ENCODE results near the gene SYT9. TPM values are rescaled to one million over a fixed set of nuclear protein-coding genes. Genes with fewer than 3 reads are reported as not detected.

The SYT9 gene
- total RNA-seq, 1 donor from 2014 or later = 0.46 TPM

- DNase-seq (ENCODE audit: low read depth, low spot score) = no peak
Observed at GRCh38 chr11:7272373-7272772, 20.7 kb downstream of the SYT9 start.

- no peak for DNase-seq (ENCODE audit: low read depth, low spot score)
Observed at GRCh38 chr11:7275133-7275532, 23.4 kb downstream of the SYT9 start.

GRCh38 chr11:7278314-7278917 lies 26.7 kb downstream of the SYT9 start:
- DNase-seq (ENCODE audit: low read depth, low spot score) = peak; percentile 8

- DNase-seq (ENCODE audit: low read depth, low spot score) = no peak
Observed at GRCh38 chr11:7279676-7280075, 28.0 kb downstream of the SYT9 start.

GRCh38 chr11:7281079-7281478 lies 29.4 kb downstream of the SYT9 start:
- DNase-seq (ENCODE audit: low read depth, low spot score) = no peak

GRCh38 chr11:7281809-7282208 lies 30.1 kb downstream of the SYT9 start:
- no peak for DNase-seq (ENCODE audit: low read depth, low spot score)

- DNase-seq (ENCODE audit: low read depth, low spot score) = no peak
Observed at GRCh38 chr11:7286178-7286577, 34.5 kb downstream of the SYT9 start.

GRCh38 chr11:7291100-7291829 lies 39.6 kb downstream of the SYT9 start:
- no peak for DNase-seq (ENCODE audit: low read depth, low spot score)

- no peak for DNase-seq (ENCODE audit: low read depth, low spot score)
Observed at GRCh38 chr11:7292922-7293321, 41.2 kb downstream of the SYT9 start.

GRCh38 chr11:7299393-7299792 lies 47.7 kb downstream of the SYT9 start:
- DNase-seq (ENCODE audit: low read depth, low spot score) = no peak

- no peak for DNase-seq (ENCODE audit: low read depth, low spot score)
Observed at GRCh38 chr11:7300281-7300680, 48.6 kb downstream of the SYT9 start.

- DNase-seq (ENCODE audit: low read depth, low spot score) = no peak
Observed at GRCh38 chr11:7303146-7303545, 51.4 kb downstream of the SYT9 start.

- no peak for DNase-seq (ENCODE audit: low read depth, low spot score)
Observed at GRCh38 chr11:7306900-7307299, 55.2 kb downstream of the SYT9 start.

GRCh38 chr11:7307836-7308235 lies 56.1 kb downstream of the SYT9 start:
- DNase-seq (ENCODE audit: low read depth, low spot score) = no peak

GRCh38 chr11:7311903-7312302 lies 60.2 kb downstream of the SYT9 start:
- DNase-seq (ENCODE audit: low read depth, low spot score) = no peak

GRCh38 chr11:7314811-7315604 lies 63.3 kb downstream of the SYT9 start:
- no peak for DNase-seq (ENCODE audit: low read depth, low spot score)

- DNase-seq (ENCODE audit: low read depth, low spot score) = no peak
Observed at GRCh38 chr11:7319501-7319900, 67.8 kb downstream of the SYT9 start.

- no peak for DNase-seq (ENCODE audit: low read depth, low spot score)
Observed at GRCh38 chr11:7320306-7320705, 68.6 kb downstream of the SYT9 start.

GRCh38 chr11:7321473-7322450 lies 70.1 kb downstream of the SYT9 start:
- no peak for DNase-seq (ENCODE audit: low read depth, low spot score)

GRCh38 chr11:7332451-7332850 lies 80.7 kb downstream of the SYT9 start:
- DNase-seq (ENCODE audit: low read depth, low spot score) = no peak

GRCh38 chr11:7332962-7333361 lies 81.3 kb downstream of the SYT9 start:
- DNase-seq (ENCODE audit: low read depth, low spot score) = no peak

All from pulmonary artery endothelial cell (primary cell).